NCI-H345 treated with DMSO at 0.1 percent for 48 hours (cell line): ENCODE measurements around the gene HSPG2.
A peak's percentile ranks its signal among the peaks of the same experiment; 100 is the strongest.
"Not testable (repeated sequence)": the region's sequence is repeated elsewhere in the genome, so short reads cannot be mapped to it uniquely, and the experiment has no call there.

Experiments
- DNase-seq: peaks from one replicate; lab custom pipeline; 2025; ENCODE audit not compliant: unreplicated experiment; lab: John Stamatoyannopoulos, UW

Gene HSPG2

GRCh38 chr1:21935393-21935804 is 1.7 kb downstream of the HSPG2 start:
- DNase-seq: no peak

GRCh38 chr1:21933397-21934248 is 3.5 kb downstream of the HSPG2 start:
- DNase-seq: peak; percentile 53

GRCh38 chr1:21932127-21932526 is 5.0 kb downstream of the HSPG2 start:
- no peak for DNase-seq

GRCh38 chr1:21931171-21932093 is 5.7 kb downstream of the HSPG2 start:
- no peak for DNase-seq

GRCh38 chr1:21930629-21931170 is 6.4 kb downstream of the HSPG2 start:
- no peak for DNase-seq

- no peak for DNase-seq
These were observed 7.0 kb downstream of the HSPG2 start for GRCh38 chr1:21930080-21930571.

- DNase-seq: no peak
These were observed 9.4 kb downstream of the HSPG2 start for GRCh38 chr1:21927533-21928237.

GRCh38 chr1:21926814-21927532 is 10.1 kb downstream of the HSPG2 start:
- no peak for DNase-seq

- DNase-seq: no peak
These were observed 11.0 kb downstream of the HSPG2 start for GRCh38 chr1:21926065-21926464.

- no peak for DNase-seq
These were observed 11.7 kb downstream of the HSPG2 start for GRCh38 chr1:21925334-21925940.

GRCh38 chr1:21924503-21925005 is 12.6 kb downstream of the HSPG2 start:
- DNase-seq: no peak

- DNase-seq: no peak
These were observed 14.8 kb downstream of the HSPG2 start for GRCh38 chr1:21922090-21923013.

- no peak for DNase-seq
These were observed 15.8 kb downstream of the HSPG2 start for GRCh38 chr1:21921100-21921875.

GRCh38 chr1:21919520-21919919 is 17.6 kb downstream of the HSPG2 start:
- no peak for DNase-seq

- not testable (repeated sequence) for DNase-seq
These were observed 19.9 kb downstream of the HSPG2 start for GRCh38 chr1:21917239-21917631.

- no peak for DNase-seq
These were observed 20.5 kb downstream of the HSPG2 start for GRCh38 chr1:21916447-21917238.
